Ascending aorta (tissue), 2 donors: ENCODE results near the gene TACR1. TPM values are rescaled to one million over a fixed set of nuclear protein-coding genes. Genes with fewer than 3 reads are reported as not detected.

Experiments
- DNase-seq, 2 donors: peaks; one replicate each; pipeline ENCODE4 v3.0.0-alpha.2; 2019; ENCODE audit warnings: low spot score in 2 of 2
- H3K27ac ChIP-seq, 2 donors: fragments of 200-600 bp; sonication (generic); one replicate each; pipeline ENCODE4 v1.5.1; 2016 to 2017; ENCODE audit warnings: mild to moderate bottlenecking in 1 of 2
- H3K27me3 ChIP-seq: fragments of 200-600 bp; sonication (generic); one replicate; pipeline ENCODE4 v1.5.1; 2017
- H3K36me3 ChIP-seq, 2 donors: fragments of 200-600 bp; sonication (generic); one replicate each; pipeline ENCODE4 v1.5.1; 2016
- H3K4me1 ChIP-seq, 2 donors: fragments of 200-600 bp; sonication (generic); one replicate each; pipeline ENCODE4 v1.5.1; 2016 to 2017; ENCODE audit warnings: mild to moderate bottlenecking in 1 of 2
- H3K4me3 ChIP-seq, 2 donors: fragments of 200-600 bp; sonication (generic); one replicate each; pipeline ENCODE4 v1.5.1; 2016 to 2017; ENCODE audit warnings: mild to moderate bottlenecking in 1 of 2
- H3K9me3 ChIP-seq, 2 donors: fragments of 200-600 bp; sonication (generic); one replicate each; pipeline ENCODE4 v1.5.1; 2016
- intact Hi-C: fragments of 100-400 bp; cut with DNase I; formaldehyde crosslinking; loops from one replicate; pipeline ENCODE4 v1.15.1; 2023
- total RNA-seq: library from RNA; depleted of rRNA; stranded (reverse); fragments of >200 nt; gene quantifications from one replicate; pipeline ENCODE4 v1.1.0, GENCODE V29; 2016
- TF ChIP-seq, protein P1 (sequence below), 3 experiments: fragments of 200-600 bp in 2 of 3; fragments of 450-650 bp in 1 of 3; sonication (generic) in 2 of 3; IDR thresholded peaks; one replicate each; pipeline ENCODE4 v1.5.1; 2016 to 2019; ENCODE audit warnings: antibody characterized with exemption in 3 of 3, mild to moderate bottlenecking in 1 of 3, moderate library complexity in 1 of 3

TACR1 gene
- total RNA-seq, 1 donor from 2014 or later, result 27.5 TPM

DNA sequence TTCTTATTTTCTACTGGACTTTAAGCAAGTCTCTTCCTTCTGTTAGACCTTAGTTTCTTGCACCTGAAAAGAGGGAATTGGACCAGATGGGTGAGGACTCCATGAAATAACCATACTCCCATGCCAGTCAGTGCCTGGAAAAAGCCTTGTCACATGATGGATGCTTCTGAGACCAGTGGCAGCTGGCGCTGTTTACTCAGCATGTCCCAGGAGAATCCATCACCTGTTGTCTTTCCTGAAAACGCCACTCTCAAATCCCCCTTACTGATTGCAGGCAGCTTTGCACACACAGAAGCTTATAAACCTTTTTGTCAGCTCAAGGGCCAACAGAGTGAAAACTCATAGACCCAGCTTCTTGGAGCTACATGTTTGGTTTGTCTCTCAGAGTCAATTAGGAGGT lies 123.2 kb downstream of the TACR1 start:
- Histone ChIP-seq H3K36me3 (no peaks in the 10 kb centered on the region), H3K4me3 (no peak overlapping the region), H3K27me3 (no peaks in the 10 kb centered on the region), H3K27ac (no peak overlapping the region), H3K4me1 (no peaks in the 10 kb centered on the region), H3K9me3 (no peaks in the 10 kb centered on the region)
- TF ChIP-seq, protein P1, sequence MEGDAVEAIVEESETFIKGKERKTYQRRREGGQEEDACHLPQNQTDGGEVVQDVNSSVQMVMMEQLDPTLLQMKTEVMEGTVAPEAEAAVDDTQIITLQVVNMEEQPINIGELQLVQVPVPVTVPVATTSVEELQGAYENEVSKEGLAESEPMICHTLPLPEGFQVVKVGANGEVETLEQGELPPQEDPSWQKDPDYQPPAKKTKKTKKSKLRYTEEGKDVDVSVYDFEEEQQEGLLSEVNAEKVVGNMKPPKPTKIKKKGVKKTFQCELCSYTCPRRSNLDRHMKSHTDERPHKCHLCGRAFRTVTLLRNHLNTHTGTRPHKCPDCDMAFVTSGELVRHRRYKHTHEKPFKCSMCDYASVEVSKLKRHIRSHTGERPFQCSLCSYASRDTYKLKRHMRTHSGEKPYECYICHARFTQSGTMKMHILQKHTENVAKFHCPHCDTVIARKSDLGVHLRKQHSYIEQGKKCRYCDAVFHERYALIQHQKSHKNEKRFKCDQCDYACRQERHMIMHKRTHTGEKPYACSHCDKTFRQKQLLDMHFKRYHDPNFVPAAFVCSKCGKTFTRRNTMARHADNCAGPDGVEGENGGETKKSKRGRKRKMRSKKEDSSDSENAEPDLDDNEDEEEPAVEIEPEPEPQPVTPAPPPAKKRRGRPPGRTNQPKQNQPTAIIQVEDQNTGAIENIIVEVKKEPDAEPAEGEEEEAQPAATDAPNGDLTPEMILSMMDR (IDR thresholded peaks at IDR 0.05), result no peak
- no peak for DNase-seq
- intact Hi-C loops, result no loop called here

GRCh38 chr2:75074708-75075107 lies 124.6 kb downstream of the TACR1 start:
- no peak overlapping the region for H3K4me3 ChIP-seq
- TF ChIP-seq, protein P1 (IDR thresholded peaks at IDR 0.05), result no peak
- no peaks in the 10 kb centered on the region for H3K27me3 ChIP-seq
- intact Hi-C loops, result no loop called here
- no peak overlapping the region for H3K27ac ChIP-seq
- H3K4me1 ChIP-seq, result no peaks in the 10 kb centered on the region
- no peaks in the 10 kb centered on the region for H3K9me3 ChIP-seq
- DNase-seq, result no peak
- H3K36me3 ChIP-seq, result no peaks in the 10 kb centered on the region

DNA sequence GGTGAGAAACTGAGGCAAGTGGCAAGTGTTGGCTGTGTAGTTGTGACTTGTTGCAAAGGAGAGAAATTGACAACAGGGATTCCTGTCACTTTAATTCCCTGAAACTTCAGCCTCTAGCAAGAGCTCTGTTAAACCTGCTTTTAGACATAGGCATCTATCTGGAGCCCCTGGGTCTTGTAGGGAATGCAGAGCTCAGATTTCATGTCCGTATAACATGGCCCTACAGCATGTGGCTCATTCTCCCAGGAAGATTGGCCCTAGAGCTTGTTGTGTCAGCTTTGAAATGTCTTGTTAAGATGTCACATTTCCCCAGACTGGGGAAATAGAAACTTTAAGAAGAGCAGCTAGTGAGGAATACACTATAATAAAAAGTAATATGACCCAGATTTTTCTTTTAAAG lies 125.1 kb downstream of the TACR1 start:
- no peaks in the 10 kb centered on the region for H3K4me1 ChIP-seq
- H3K36me3 ChIP-seq, result no peaks in the 10 kb centered on the region
- H3K4me3 ChIP-seq, result no peak overlapping the region
- H3K27me3 ChIP-seq, result no peaks in the 10 kb centered on the region
- TF ChIP-seq, protein P1 (IDR thresholded peaks at IDR 0.05), result no peak
- no peak for DNase-seq
- no peaks in the 10 kb centered on the region for H3K9me3 ChIP-seq
- intact Hi-C loops, result no loop called here
- no peak overlapping the region for H3K27ac ChIP-seq

DNA sequence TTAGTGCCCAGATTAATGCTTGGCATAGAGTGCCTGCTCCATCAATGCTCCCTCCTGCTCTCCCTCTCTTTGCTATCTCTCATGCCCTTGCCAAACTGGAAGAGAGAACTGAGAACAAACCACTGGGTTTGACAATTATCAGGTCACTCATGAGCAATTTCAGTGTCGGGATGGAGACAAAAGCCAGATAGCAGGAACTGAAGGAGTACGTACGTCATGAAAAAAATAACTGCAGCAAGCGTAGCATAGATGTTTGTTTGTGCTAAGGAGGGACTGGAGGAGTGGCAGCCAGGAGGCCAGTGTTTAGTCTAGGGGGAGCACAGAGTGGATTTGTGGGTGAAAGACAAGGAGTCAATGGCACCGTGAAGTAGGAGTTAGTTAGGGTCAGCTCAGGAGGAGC lies 127.6 kb downstream of the TACR1 start:
- TF ChIP-seq, protein P1 (IDR thresholded peaks at IDR 0.05), result no peak
- Histone ChIP-seq H3K27ac (no peak overlapping the region), H3K9me3 (no peaks in the 10 kb centered on the region), H3K27me3 (no peaks in the 10 kb centered on the region), H3K4me3 (no peak overlapping the region), H3K36me3 (no peaks in the 10 kb centered on the region), H3K4me1 (no peaks in the 10 kb centered on the region)
- DNase-seq, result no peak
- intact Hi-C loops, result no loop called here

DNA sequence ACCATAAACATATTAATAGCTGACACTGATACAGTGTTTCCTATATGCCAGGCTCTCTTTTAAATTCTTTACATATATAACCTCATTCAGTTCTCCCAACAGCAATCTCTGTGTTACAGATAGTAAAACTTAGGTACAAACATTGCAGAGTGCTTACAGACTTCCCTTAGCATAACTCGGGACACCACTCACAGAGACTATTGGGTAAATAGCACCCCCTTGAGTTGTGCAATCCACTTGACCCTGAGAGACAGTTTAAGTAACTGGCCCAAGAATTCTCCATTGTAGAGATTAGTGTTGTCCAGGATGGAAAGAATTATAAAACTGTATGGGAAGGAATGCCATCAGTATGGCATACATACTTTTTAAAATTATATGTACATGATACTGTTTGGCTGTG lies 130.8 kb downstream of the TACR1 start:
- DNase-seq, result no peak
- TF ChIP-seq, protein P1 (IDR thresholded peaks at IDR 0.05), result no peak
- H3K4me3 ChIP-seq, result no peak overlapping the region
- H3K36me3 ChIP-seq, result no peaks in the 10 kb centered on the region
- H3K4me1 ChIP-seq, result no peaks in the 10 kb centered on the region
- no peaks in the 10 kb centered on the region for H3K27me3 ChIP-seq
- intact Hi-C loops, result loop anchor here (10.0 kb wide), 1 partner anchor 336 kb away; no protein-coding TSS in a partner anchor
- H3K9me3 ChIP-seq, result no peaks in the 10 kb centered on the region
- no peak overlapping the region for H3K27ac ChIP-seq

GRCh38 chr2:75067506-75067905 lies 131.8 kb downstream of the TACR1 start:
- intact Hi-C loops, result loop anchor here (10.0 kb wide), 1 partner anchor 337 kb away; no protein-coding TSS in a partner anchor
- no peak overlapping the region for H3K27ac ChIP-seq
- H3K9me3 ChIP-seq, result no peaks in the 10 kb centered on the region
- TF ChIP-seq, protein P1 (IDR thresholded peaks at IDR 0.05), result no peak
- H3K4me3 ChIP-seq, result no peak overlapping the region
- no peaks in the 10 kb centered on the region for H3K36me3 ChIP-seq
- no peaks in the 10 kb centered on the region for H3K27me3 ChIP-seq
- DNase-seq, result no peak
- no peaks in the 10 kb centered on the region for H3K4me1 ChIP-seq
